H9 (cell line): ENCODE results near the gene FANCG. TPM values are rescaled to one million over a fixed set of nuclear protein-coding genes. Genes with fewer than 3 reads are reported as not detected.

ENCODE experiments used
- DNase-seq: peaks from one replicate; pipeline ENCODE4 v3.0.0-alpha.2; 2017
- H2AFZ ChIP-seq: one replicate; pipeline ENCODE4 v1.6.1; 2013; ENCODE audit warnings: mild to moderate bottlenecking, low read length, control low read depth, moderate library complexity
- H2AK5ac ChIP-seq: 2 replicates; pipeline ENCODE4 v1.6.1; 2013; ENCODE audit warnings: low read length, control low read depth, mixed read lengths; ENCODE audit not compliant: insufficient read length
- H2BK120ac ChIP-seq: one replicate; pipeline ENCODE4 v1.6.1; 2013; ENCODE audit warnings: low read depth, mild to moderate bottlenecking, low read length, control low read depth, inconsistent platforms; ENCODE audit not compliant: poor library complexity, severe bottlenecking
- H2BK12ac ChIP-seq: 2 replicates; pipeline ENCODE4 v1.6.1; 2013; ENCODE audit warnings: low read length, control low read depth, mixed read lengths, low read depth; ENCODE audit not compliant: insufficient read length
- H2BK15ac ChIP-seq: 2 replicates; pipeline ENCODE4 v1.6.1; 2013; ENCODE audit warnings: low read depth, low read length, control low read depth
- H2BK20ac ChIP-seq: one replicate; pipeline ENCODE4 v1.6.1; 2013; ENCODE audit warnings: low read depth, mild to moderate bottlenecking, low read length, control low read depth, inconsistent platforms; ENCODE audit not compliant: poor library complexity, severe bottlenecking
- H2BK5ac ChIP-seq: 2 replicates; pipeline ENCODE4 v1.6.1; 2013; ENCODE audit warnings: low read length, control low read depth, mixed read lengths; ENCODE audit not compliant: insufficient read length
- H3K14ac ChIP-seq: 2 replicates; pipeline ENCODE4 v1.6.1; 2013; ENCODE audit warnings: low read length, control low read depth; ENCODE audit not compliant: insufficient read depth
- H3K18ac ChIP-seq: 2 replicates; pipeline ENCODE4 v1.6.1; 2013; ENCODE audit warnings: low read depth, mild to moderate bottlenecking, mixed read lengths, low read length, control low read depth; ENCODE audit not compliant: insufficient read length
- H3K23ac ChIP-seq: 2 replicates; pipeline ENCODE4 v1.6.1; 2013; ENCODE audit warnings: low read length, control low read depth, mixed read lengths, low read depth; ENCODE audit not compliant: insufficient read length
- H3K23me2 ChIP-seq: 2 replicates; pipeline ENCODE4 v1.6.1; 2013; ENCODE audit warnings: low read depth, mild to moderate bottlenecking, mixed read lengths, low read length, control low read depth; ENCODE audit not compliant: insufficient read length, poor library complexity, severe bottlenecking
- H3K27ac ChIP-seq: 2 replicates; pipeline ENCODE4 v1.5.1; 2013; ENCODE audit warnings: low read length, control low read depth, mixed read lengths, low read depth; ENCODE audit not compliant: insufficient read length
- H3K27me3 ChIP-seq: 2 replicates; pipeline ENCODE4 v1.6.1; 2013; ENCODE audit warnings: low read length, control low read depth, inconsistent platforms; ENCODE audit not compliant: insufficient read depth
- H3K4ac ChIP-seq: 2 replicates; pipeline ENCODE4 v1.6.1; 2013; ENCODE audit warnings: low read depth, mild to moderate bottlenecking, control low read depth, inconsistent platforms, low read length, moderate library complexity
- H3K4me1 ChIP-seq: 2 replicates; pipeline ENCODE4 v1.6.1; 2013; ENCODE audit warnings: low read length, control low read depth, inconsistent platforms; ENCODE audit not compliant: insufficient read depth
- H3K4me2 ChIP-seq: 2 replicates; pipeline ENCODE4 v1.6.1; 2013; ENCODE audit warnings: low read length, control low read depth, mixed read lengths; ENCODE audit not compliant: insufficient read length, insufficient read depth
- H3K56ac ChIP-seq: 2 replicates; pipeline ENCODE4 v1.6.1; 2013; ENCODE audit warnings: low read depth, mild to moderate bottlenecking, mixed read lengths, low read length, control low read depth; ENCODE audit not compliant: insufficient read length
- H3K79me1 ChIP-seq: 2 replicates; pipeline ENCODE4 v1.6.1; 2013; ENCODE audit warnings: low read depth, mild to moderate bottlenecking, moderate library complexity, low read length, control low read depth, inconsistent platforms; ENCODE audit not compliant: insufficient read depth, poor library complexity, severe bottlenecking
- H3K79me2 ChIP-seq: 2 replicates; pipeline ENCODE4 v1.6.1; 2013; ENCODE audit warnings: low read length, control low read depth, inconsistent platforms; ENCODE audit not compliant: insufficient read depth
- H3K9ac ChIP-seq: 2 replicates; pipeline ENCODE4 v1.6.1; 2013; ENCODE audit warnings: low read length, control low read depth, mixed read lengths; ENCODE audit not compliant: insufficient read length; ENCODE audit errors: extremely low read depth
- H3K9me3 ChIP-seq: one replicate; pipeline ENCODE4 v1.6.1; 2013; ENCODE audit warnings: low read depth, low read length, inconsistent platforms; ENCODE audit not compliant: control insufficient read depth
- H3T11ph ChIP-seq: one replicate; pipeline ENCODE4 v1.6.1; 2013; ENCODE audit warnings: mild to moderate bottlenecking, low read length, control low read depth, inconsistent platforms
- H4K20me1 ChIP-seq: one replicate; pipeline ENCODE4 v1.6.1; 2013; ENCODE audit not compliant: control insufficient read depth, insufficient read length, insufficient read depth
- H4K5ac ChIP-seq: 2 replicates; pipeline ENCODE4 v1.6.1; 2013; ENCODE audit warnings: low read depth, mild to moderate bottlenecking, mixed read lengths, low read length, control low read depth; ENCODE audit not compliant: insufficient read length
- H4K8ac ChIP-seq: replicated peaks from 2 replicates; pipeline ENCODE4 v1.6.1; 2013; ENCODE audit warnings: low read length, control low read depth, mixed read lengths, low read depth; ENCODE audit not compliant: insufficient read length
- H4K91ac ChIP-seq: 2 replicates; pipeline ENCODE4 v1.6.1; 2013; ENCODE audit warnings: low read depth, mild to moderate bottlenecking, moderate library complexity, mixed read lengths, low read length, control low read depth; ENCODE audit not compliant: insufficient read length
- H3K27ac Mint-ChIP-seq, 3 experiments: 2 replicates in 2 of 3; 3 replicates in 1 of 3; pipeline ENCODE4 v1.8.0; 2020 to 2021; ENCODE audit warnings: mixed read lengths in 3 of 3, mild to moderate bottlenecking in 1 of 3, moderate library complexity in 1 of 3
- H3K27me3 Mint-ChIP-seq: 2 replicates; pipeline ENCODE4 v1.8.0; 2021; ENCODE audit warnings: low read depth, mild to moderate bottlenecking, moderate library complexity, mixed read lengths
- H3K36me3 Mint-ChIP-seq, 3 experiments: 2 replicates in 2 of 3; 3 replicates in 1 of 3; pipeline ENCODE4 v1.8.0; 2020 to 2021; ENCODE audit warnings: low read depth in 3 of 3, mixed read lengths in 3 of 3; ENCODE audit not compliant: insufficient read depth in 1 of 3
- H3K4me1 Mint-ChIP-seq, 2 experiments: 2 replicates each; pipeline ENCODE4 v1.8.0; 2020; ENCODE audit warnings: mixed read lengths in 2 of 2
- H3K4me3 Mint-ChIP-seq, 2 experiments: 2 replicates in 1 of 2; 3 replicates in 1 of 2; pipeline ENCODE4 v1.8.0; 2020 to 2021; ENCODE audit warnings: mild to moderate bottlenecking in 2 of 2, mixed read lengths in 2 of 2, moderate library complexity in 1 of 2
- H3K9me3 Mint-ChIP-seq, 2 experiments: 2 replicates in 1 of 2; 3 replicates in 1 of 2; pipeline ENCODE4 v1.8.0; 2020; ENCODE audit warnings: mild to moderate bottlenecking in 2 of 2, mixed read lengths in 2 of 2, moderate library complexity in 1 of 2
- WGBS: extraction: QIAGEN DNeasy Blood & Tissue Kit; methylation state at CpG from one replicate; pipeline ENCODE4 v1.1.7; 2013; ENCODE audit warnings: missing lambda C conversion rate, low lambda C conversion rate, mixed read lengths; ENCODE audit not compliant: insufficient read length; ENCODE audit errors: extremely low coverage; 5-methylcytosine and 5-hydroxymethylcytosine counted together
- total RNA-seq: library from RNA; stranded (reverse); gene quantifications from 2 replicates; pipeline ENCODE4 v1.2.1, GENCODE V29; 2021
- TF ChIP-seq, protein P1 (sequence below): fragments of 200-600 bp; sonication (generic); conservative IDR thresholded peaks from 3 replicates; pipeline ENCODE4 v1.8.0; 2021; ENCODE audit warnings: antibody characterized with exemption, mild to moderate bottlenecking

FANCG gene
- total RNA-seq, 1 experiment from 2014 or later: 86.9 TPM

DNA sequence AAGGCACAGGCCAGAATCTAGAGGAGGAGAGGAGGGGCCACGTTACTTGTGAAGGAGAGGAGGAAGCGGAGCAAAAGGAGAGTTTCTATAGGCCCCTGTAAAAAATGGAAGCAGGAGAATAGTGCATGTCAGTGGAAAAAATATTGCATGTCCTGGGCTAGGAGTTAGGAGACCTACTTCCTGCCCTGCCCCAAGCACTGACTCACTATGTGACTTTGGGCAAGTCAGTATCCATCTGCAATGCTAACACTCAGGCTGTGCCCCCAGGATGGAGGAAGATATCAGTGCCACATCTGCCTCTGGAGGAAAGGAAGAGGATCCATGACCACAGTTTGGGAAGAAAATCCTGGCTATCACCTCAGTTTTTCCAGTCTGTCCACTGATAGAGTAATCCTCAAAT is 9.7 kb upstream of the FANCG start:
- no peak for DNase-seq
- no peak overlapping the region for H3K4me3 Mint-ChIP-seq

More for the DNA sequence above, 9.7 kb upstream of the FANCG start:
- Mint-ChIP-seq H3K36me3 (peaks cover 8 to 58% (median 54%) of the 10 kb centered on the region in 3 experiments; a peak in 6 of 7 replicates), H3K9me3 (no peaks in the 10 kb centered on the region), H3K4me1 (no peaks in the 10 kb centered on the region), H3K27ac (no peak overlapping the region), H3K27me3 (no peaks in the 10 kb centered on the region)
- no CpG with 5 or more reads among the region's 2 CpGs for WGBS
- Histone ChIP-seq H3K4me1 (no peaks in the 10 kb centered on the region), H3K4me2 (no peak overlapping the region), H3K9me3 (no peaks in the 10 kb centered on the region), H3K23me2 (no peaks in the 10 kb centered on the region), H4K20me1 (no peaks in the 10 kb centered on the region), H2BK15ac (no peak overlapping the region), H3K27me3 (no peaks in the 10 kb centered on the region), H3K56ac (no peak overlapping the region), H3T11ph (no peak overlapping the region), H3K79me1 (no peaks in the 10 kb centered on the region), H3K18ac (no peak overlapping the region), H3K23ac (no peak overlapping the region), H2AK5ac (no peak overlapping the region), H4K91ac (no peak overlapping the region), H2BK120ac (no peak overlapping the region), H3K14ac (no peak overlapping the region), H4K5ac (no peak overlapping the region), H3K4ac (no peak overlapping the region), H2AFZ (no peak overlapping the region), H3K9ac (no peak overlapping the region), H2BK20ac (no peak overlapping the region), H2BK5ac (no peak overlapping the region), H2BK12ac (no peak overlapping the region), H4K8ac (no peak overlapping the region), H3K27ac (no peak overlapping the region), H3K79me2 (no peaks in the 10 kb centered on the region)
- TF ChIP-seq, protein P1, sequence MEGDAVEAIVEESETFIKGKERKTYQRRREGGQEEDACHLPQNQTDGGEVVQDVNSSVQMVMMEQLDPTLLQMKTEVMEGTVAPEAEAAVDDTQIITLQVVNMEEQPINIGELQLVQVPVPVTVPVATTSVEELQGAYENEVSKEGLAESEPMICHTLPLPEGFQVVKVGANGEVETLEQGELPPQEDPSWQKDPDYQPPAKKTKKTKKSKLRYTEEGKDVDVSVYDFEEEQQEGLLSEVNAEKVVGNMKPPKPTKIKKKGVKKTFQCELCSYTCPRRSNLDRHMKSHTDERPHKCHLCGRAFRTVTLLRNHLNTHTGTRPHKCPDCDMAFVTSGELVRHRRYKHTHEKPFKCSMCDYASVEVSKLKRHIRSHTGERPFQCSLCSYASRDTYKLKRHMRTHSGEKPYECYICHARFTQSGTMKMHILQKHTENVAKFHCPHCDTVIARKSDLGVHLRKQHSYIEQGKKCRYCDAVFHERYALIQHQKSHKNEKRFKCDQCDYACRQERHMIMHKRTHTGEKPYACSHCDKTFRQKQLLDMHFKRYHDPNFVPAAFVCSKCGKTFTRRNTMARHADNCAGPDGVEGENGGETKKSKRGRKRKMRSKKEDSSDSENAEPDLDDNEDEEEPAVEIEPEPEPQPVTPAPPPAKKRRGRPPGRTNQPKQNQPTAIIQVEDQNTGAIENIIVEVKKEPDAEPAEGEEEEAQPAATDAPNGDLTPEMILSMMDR: no peak
